Measurements from ENCODE around the gene RND2. TPM values are rescaled to one million over a fixed set of nuclear protein-coding genes. Genes with fewer than 3 reads are reported as not detected.

Gene RND2
- total and polyA plus RNA-seq, 2 of the 13 experiments (the other 11 are each of a cell fraction or from before 2014, with no cell fraction given), result 0.05 to 0.11 TPM

GRCh38 chr17:43011728-43012472, 13.1 kb upstream of the RND2 start (continued):
- TF ChIP-seq ZNF609 (CRISPR knock-in tag; IDR thresholded peaks at IDR 0.05; ENCODE audit: borderline replicate concordance), result 0 out of 2 replicates have a peak, but pooled peaks have one; percentile 19
- no peak for TF ChIP-seq ZNF235 (CRISPR knock-in tag; IDR thresholded peaks at IDR 0.05; ENCODE audit: borderline replicate concordance)
- TF ChIP-seq PPARG (CRISPR knock-in tag; conservative IDR thresholded peaks at IDR 0.05), result no peak
- no peak for TF ChIP-seq ZNF761 (CRISPR knock-in tag; conservative IDR thresholded peaks at IDR 0.05)
- no peak for TF ChIP-seq ZBTB43 (CRISPR knock-in tag; conservative IDR thresholded peaks at IDR 0.05)
- TF ChIP-seq PRDM10 (CRISPR knock-in tag; IDR thresholded peaks at IDR 0.05; ENCODE audit: low read depth), result no peak
- TF ChIP-seq TFE3 (CRISPR knock-in tag; IDR thresholded peaks at IDR 0.05), result 0 out of 2 replicates have a peak, but pooled peaks have one; percentile 46
- no peak for TF ChIP-seq SMARCC2 (IDR thresholded peaks at IDR 0.05)
- no peak for TF ChIP-seq CBX2 (IDR thresholded peaks at IDR 0.05; ENCODE audit: low read depth, low read length)
- no peak for TF ChIP-seq CBX2 (CRISPR knock-in tag; IDR thresholded peaks at IDR 0.05; ENCODE audit: low read depth)
- TF ChIP-seq ZNF350 (CRISPR knock-in tag; IDR thresholded peaks at IDR 0.05; ENCODE audit: borderline replicate concordance, low read depth), result no peak
- TF ChIP-seq ASH2L (IDR thresholded peaks at IDR 0.05; ENCODE audit: insufficient read length, low read depth, low read length), result no peak
- TF ChIP-seq MTA3 (CRISPR knock-in tag; IDR thresholded peaks at IDR 0.05), result no peak
- TF ChIP-seq ZNF660 (CRISPR knock-in tag; IDR thresholded peaks at IDR 0.05; ENCODE audit: borderline replicate concordance, low read depth), result no peak
- TF ChIP-seq KLF11 (CRISPR knock-in tag; IDR thresholded peaks at IDR 0.05), result no peak
- no peak for TF ChIP-seq SRSF9 (IDR thresholded peaks at IDR 0.05; ENCODE audit: borderline replicate concordance, insufficient read depth, low read depth, low read length, poor library complexity, severe bottlenecking)
- TF ChIP-seq ZFYVE20 (CRISPR knock-in tag; IDR thresholded peaks at IDR 0.05; ENCODE audit: borderline replicate concordance, low read depth), result no peak

Data from HepG2 (cell line).